Measurements from ENCODE around the gene CCDC160.
"Not testable (repeated sequence)": the region's sequence is repeated elsewhere in the genome, so short reads cannot be mapped to it uniquely, and the experiment has no call there.

Gene CCDC160

GRCh38 chrX:134249241-134249640 is 12.3 kb downstream of the CCDC160 start:
- no peaks in the 10 kb centered on the region for H3K9me3 Mint-ChIP-seq
- no peak for DNase-seq (ENCODE audit: low spot score)
- no peaks in the 10 kb centered on the region for H3K36me3 Mint-ChIP-seq (ENCODE audit: low read depth)
- H3K4me1 Mint-ChIP-seq (ENCODE audit: low read depth): peaks cover 4% of the 10 kb centered on the region
- H3K27me3 Mint-ChIP-seq (ENCODE audit: low read depth): peaks cover 7% of the 10 kb centered on the region
- H3K4me3 Mint-ChIP-seq: no peak overlapping the region
- H3K27ac Mint-ChIP-seq: no peak overlapping the region

- Mint-ChIP-seq H3K27me3 (ENCODE audit: low read depth) (peaks cover 1% of the 10 kb centered on the region), H3K4me1 (ENCODE audit: low read depth) (peaks cover 4% of the 10 kb centered on the region), H3K36me3 (ENCODE audit: low read depth) (no peaks in the 10 kb centered on the region), H3K4me3 (no peak overlapping the region), H3K9me3 (no peaks in the 10 kb centered on the region), H3K27ac (no peak overlapping the region)
- DNase-seq (ENCODE audit: low spot score): no peak
Measured at GRCh38 chrX:134251241-134251640, 14.3 kb downstream of the CCDC160 start.

- no peak overlapping the region for H3K4me3 Mint-ChIP-seq
- H3K27ac Mint-ChIP-seq: no peak overlapping the region
- no peaks in the 10 kb centered on the region for H3K27me3 Mint-ChIP-seq (ENCODE audit: low read depth)
- no peak for DNase-seq (ENCODE audit: low spot score)
- peaks cover 4% of the 10 kb centered on the region for H3K4me1 Mint-ChIP-seq (ENCODE audit: low read depth)
- no peaks in the 10 kb centered on the region for H3K9me3 Mint-ChIP-seq
- H3K36me3 Mint-ChIP-seq (ENCODE audit: low read depth): no peaks in the 10 kb centered on the region
Measured at GRCh38 chrX:134254511-134254910, 17.5 kb downstream of the CCDC160 start.

DNA sequence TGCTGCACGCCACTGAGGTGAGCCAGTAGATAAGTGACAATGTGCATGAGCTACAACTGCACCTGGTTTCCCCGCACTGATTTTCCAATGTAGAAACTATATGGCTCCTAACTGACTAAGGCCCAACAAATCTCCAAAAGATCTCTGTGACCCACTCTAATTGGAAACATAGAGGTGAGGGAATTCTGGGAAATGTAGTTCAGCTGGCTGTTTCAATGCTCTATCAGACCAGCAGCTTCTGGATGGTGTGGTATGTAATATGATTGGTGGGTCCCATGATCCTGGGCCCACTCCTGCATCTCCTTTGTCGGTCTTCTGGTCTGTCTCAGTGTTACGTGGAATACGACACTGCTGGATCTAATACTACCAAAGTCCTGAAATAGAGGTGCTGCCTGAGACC is 18.6 kb downstream of the CCDC160 start:
- Mint-ChIP-seq H3K27ac (no peak overlapping the region), H3K4me3 (no peak overlapping the region), H3K27me3 (ENCODE audit: low read depth) (no peaks in the 10 kb centered on the region), H3K9me3 (no peaks in the 10 kb centered on the region), H3K36me3 (ENCODE audit: low read depth) (no peaks in the 10 kb centered on the region), H3K4me1 (ENCODE audit: low read depth) (peaks cover 4% of the 10 kb centered on the region)
- no peak for DNase-seq (ENCODE audit: low spot score)

DNA sequence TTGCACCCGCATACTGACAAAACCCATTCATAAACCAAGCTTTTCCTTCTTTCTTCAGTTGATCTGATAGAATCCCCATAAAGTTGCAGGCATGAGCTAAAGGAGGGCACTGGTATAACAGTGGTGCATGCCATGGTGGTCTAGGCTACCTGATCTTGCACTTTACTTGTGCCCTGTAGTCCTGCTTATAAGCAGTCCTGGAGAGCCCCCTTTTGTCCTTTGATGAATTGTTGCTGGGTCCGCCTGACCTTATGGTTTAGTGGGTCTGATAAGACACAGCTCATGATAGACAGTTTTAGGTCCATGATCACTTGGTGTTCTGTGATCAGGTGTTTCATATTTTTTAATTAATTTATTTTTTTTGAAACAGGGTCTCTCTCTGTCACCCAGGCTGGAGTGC is 19.7 kb downstream of the CCDC160 start:
- H3K4me1 Mint-ChIP-seq (ENCODE audit: low read depth): peaks cover 4% of the 10 kb centered on the region
- no peak overlapping the region for H3K27ac Mint-ChIP-seq
- no peak for DNase-seq (ENCODE audit: low spot score)
- no peaks in the 10 kb centered on the region for H3K27me3 Mint-ChIP-seq (ENCODE audit: low read depth)
- H3K36me3 Mint-ChIP-seq (ENCODE audit: low read depth): no peaks in the 10 kb centered on the region
- H3K9me3 Mint-ChIP-seq: no peaks in the 10 kb centered on the region
- H3K4me3 Mint-ChIP-seq: no peak overlapping the region

GRCh38 chrX:134258202-134258601 is 21.2 kb downstream of the CCDC160 start:
- H3K9me3 Mint-ChIP-seq: no peaks in the 10 kb centered on the region
- no peaks in the 10 kb centered on the region for H3K27me3 Mint-ChIP-seq (ENCODE audit: low read depth)
- H3K27ac Mint-ChIP-seq: no peak overlapping the region
- no peaks in the 10 kb centered on the region for H3K36me3 Mint-ChIP-seq (ENCODE audit: low read depth)
- no peak overlapping the region for H3K4me3 Mint-ChIP-seq
- peaks cover 4% of the 10 kb centered on the region for H3K4me1 Mint-ChIP-seq (ENCODE audit: low read depth)
- DNase-seq (ENCODE audit: low spot score): no peak

GRCh38 chrX:134285934-134286333 is 49.0 kb downstream of the CCDC160 start:
- H3K27ac Mint-ChIP-seq; H3K36me3 Mint-ChIP-seq (ENCODE audit: low read depth); H3K4me1 Mint-ChIP-seq (ENCODE audit: low read depth); H3K9me3 Mint-ChIP-seq; H3K27me3 Mint-ChIP-seq (ENCODE audit: low read depth); DNase-seq (ENCODE audit: low spot score); H3K4me3 Mint-ChIP-seq: not testable (repeated sequence)

DNA sequence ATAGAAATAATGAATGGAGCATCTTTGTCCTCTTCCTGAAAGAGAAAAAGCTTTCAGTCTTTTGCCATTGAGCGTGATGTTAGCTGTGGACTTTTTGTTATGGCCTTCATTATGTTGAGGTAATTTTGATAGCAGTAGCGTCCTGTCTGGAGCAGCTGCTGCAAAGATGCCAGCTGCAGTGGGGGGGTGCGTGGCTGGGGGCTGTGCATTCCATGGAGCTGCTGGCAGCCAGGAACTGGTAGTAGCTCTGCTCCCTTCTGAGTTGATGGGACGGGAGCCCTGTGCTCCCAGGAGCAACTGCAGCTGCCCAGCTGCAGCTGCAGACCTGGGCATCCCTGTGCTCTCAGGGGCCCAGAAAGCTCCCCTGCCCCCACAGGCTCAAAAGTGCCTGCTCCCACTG is 50.4 kb downstream of the CCDC160 start:
- no peak for DNase-seq (ENCODE audit: low spot score)
- Mint-ChIP-seq H3K27ac (no peak overlapping the region), H3K36me3 (ENCODE audit: low read depth) (no peaks in the 10 kb centered on the region), H3K9me3 (peaks cover 3% of the 10 kb centered on the region), H3K4me3 (no peak overlapping the region), H3K4me1 (ENCODE audit: low read depth) (no peaks in the 10 kb centered on the region), H3K27me3 (ENCODE audit: low read depth) (peaks cover under 1% of the 10 kb centered on the region)

DNA sequence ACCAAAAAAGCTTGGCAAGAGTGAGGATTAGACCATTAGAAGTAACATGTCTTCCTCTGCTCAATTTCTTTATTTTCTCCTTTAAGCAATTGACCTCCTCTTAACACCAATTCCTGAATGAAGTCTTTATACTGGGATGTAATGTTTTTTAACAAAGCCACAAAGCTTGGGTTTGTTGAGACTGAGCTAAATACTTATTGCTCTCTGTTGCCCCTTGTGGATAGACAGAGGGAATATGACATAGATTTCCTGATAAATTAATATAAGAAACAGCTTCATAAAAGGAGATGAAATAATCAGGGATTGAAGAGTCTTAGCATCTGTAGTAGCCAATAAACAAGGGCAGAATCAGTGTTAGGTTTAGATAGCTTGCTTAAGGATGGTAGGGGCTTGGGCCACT is 57.6 kb downstream of the CCDC160 start:
- H3K36me3 Mint-ChIP-seq (ENCODE audit: low read depth): no peaks in the 10 kb centered on the region
- no peak overlapping the region for H3K27ac Mint-ChIP-seq
- peaks cover 3% of the 10 kb centered on the region for H3K27me3 Mint-ChIP-seq (ENCODE audit: low read depth)
- no peak for DNase-seq (ENCODE audit: low spot score)
- no peaks in the 10 kb centered on the region for H3K4me1 Mint-ChIP-seq (ENCODE audit: low read depth)
- peaks cover 10% of the 10 kb centered on the region for H3K9me3 Mint-ChIP-seq
- no peak overlapping the region for H3K4me3 Mint-ChIP-seq

Measured in T-helper 2 cell treated with Interferon-gamma antibody and Interleukin-4, amounts not matched to agents 5 μg/mL and 100 μg/mL, for 36 hours (primary cell).